ENCODE measurements around the gene PDZD2. TPM values are rescaled to one million over a fixed set of nuclear protein-coding genes. Genes with fewer than 3 reads are reported as not detected.
A peak's percentile ranks its signal among the peaks of the same experiment; 100 is the strongest.
"Not testable (repeated sequence)": the region's sequence is repeated elsewhere in the genome, so short reads cannot be mapped to it uniquely, and the experiment has no call there.

The PDZD2 gene
- total and polyA plus RNA-seq, 4 donors: 2.8 to 18.0 (median 5.3) TPM

DNA sequence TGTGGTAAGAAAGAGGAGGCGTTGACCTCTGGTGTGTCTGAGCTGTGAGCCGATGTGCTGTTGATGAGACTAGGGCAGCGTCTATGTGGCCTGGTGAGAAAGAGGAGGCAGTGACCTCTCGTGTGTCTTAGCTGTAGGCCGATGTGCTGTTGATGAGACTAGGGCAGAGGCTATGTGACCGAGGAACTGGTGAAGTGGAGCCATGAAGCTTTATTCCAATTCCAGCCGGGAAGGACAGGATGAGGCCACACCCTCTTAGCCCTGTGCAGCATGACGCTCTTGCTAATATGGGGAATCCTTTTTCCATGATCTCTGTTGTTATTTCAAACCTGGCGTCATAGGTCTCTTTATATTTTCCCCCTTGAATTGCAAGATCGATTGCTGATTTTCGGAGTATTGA lies 362.8 kb downstream of the PDZD2 start:
- ATAC-seq (ENCODE audit: low FRiP score) (no peak), DNase-seq (no peak)
- Histone ChIP-seq H3K9me3 (ENCODE audit: control insufficient read depth, low read length) (no peaks in the 10 kb centered on the region), H3K27me3 (ENCODE audit: control insufficient read depth in 1 of 2, insufficient read depth in 2 of 2, low read length in 1 of 2) (no peaks in the 10 kb centered on the region), H3K4me3 (ENCODE audit: low read length in 2 of 2) (no peak overlapping the region), H3K4me1 (ENCODE audit: control insufficient read depth in 1 of 2, insufficient read depth in 2 of 2, low read length in 2 of 2) (no peaks in the 10 kb centered on the region), H3K27ac (ENCODE audit: low read depth in 1 of 2, low read length in 2 of 2) (no peak overlapping the region), H3K36me3 (ENCODE audit: control insufficient read depth in 1 of 2, insufficient read depth in 2 of 2, low read length in 1 of 2) (no peaks in the 10 kb centered on the region)
- 88 to 89% methylated on average over 11 of the region's 11 CpGs for WGBS, 2 donors
- intact Hi-C loops (cut with DNase I): no loop called here

DNA sequence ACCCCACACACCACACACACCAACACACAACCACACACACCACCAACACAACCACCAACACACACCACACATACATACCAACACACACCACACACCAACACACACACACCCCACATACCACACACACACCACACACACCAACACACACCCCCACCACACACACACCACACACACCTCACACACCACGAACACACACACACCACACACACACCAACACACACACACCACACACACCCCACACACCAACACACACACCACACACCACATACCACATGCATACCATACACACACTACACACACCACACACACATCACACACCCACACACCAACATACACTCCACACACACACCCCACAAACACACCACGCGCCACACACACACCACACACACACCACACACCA lies 363.8 kb downstream of the PDZD2 start:
- H3K36me3 ChIP-seq (ENCODE audit: control insufficient read depth in 1 of 2, insufficient read depth in 2 of 2, low read length in 1 of 2): no peaks in the 10 kb centered on the region
- intact Hi-C loops (cut with DNase I): no loop called here
- no peaks in the 10 kb centered on the region for H3K4me1 ChIP-seq (ENCODE audit: control insufficient read depth in 1 of 2, insufficient read depth in 2 of 2, low read length in 2 of 2)
- H3K9me3 ChIP-seq (ENCODE audit: control insufficient read depth, low read length): no peaks in the 10 kb centered on the region
- H3K27ac ChIP-seq (ENCODE audit: low read depth in 1 of 2, low read length in 2 of 2): no peak overlapping the region
- no peak for ATAC-seq (ENCODE audit: low FRiP score)
- no peaks in the 10 kb centered on the region for H3K27me3 ChIP-seq (ENCODE audit: control insufficient read depth in 1 of 2, insufficient read depth in 2 of 2, low read length in 1 of 2)
- no peak overlapping the region for H3K4me3 ChIP-seq (ENCODE audit: low read length in 2 of 2)
- WGBS, 2 donors: 63 to 64% methylated on average over 3 of the region's 3 CpGs
- no peak for DNase-seq

- H3K4me3 ChIP-seq (ENCODE audit: low read length in 2 of 2): no peak overlapping the region
- ATAC-seq (ENCODE audit: low FRiP score): no peak
- H3K4me1 ChIP-seq (ENCODE audit: control insufficient read depth in 1 of 2, insufficient read depth in 2 of 2, low read length in 2 of 2): no peaks in the 10 kb centered on the region
- no peaks in the 10 kb centered on the region for H3K9me3 ChIP-seq (ENCODE audit: control insufficient read depth, low read length)
- 91 to 93% methylated on average over 4 of the region's 4 CpGs for WGBS, 2 donors
- H3K27me3 ChIP-seq (ENCODE audit: control insufficient read depth in 1 of 2, insufficient read depth in 2 of 2, low read length in 1 of 2): no peaks in the 10 kb centered on the region
- no peak for DNase-seq
- intact Hi-C loops (cut with DNase I): no loop called here
- no peaks in the 10 kb centered on the region for H3K36me3 ChIP-seq (ENCODE audit: control insufficient read depth in 1 of 2, insufficient read depth in 2 of 2, low read length in 1 of 2)
- H3K27ac ChIP-seq (ENCODE audit: low read depth in 1 of 2, low read length in 2 of 2): no peak overlapping the region
Observed at GRCh38 chr5:32003981-32004380, 365.1 kb downstream of the PDZD2 start.

- Histone ChIP-seq H3K27ac (ENCODE audit: low read depth in 1 of 2, low read length in 2 of 2) (no peak overlapping the region), H3K36me3 (ENCODE audit: control insufficient read depth in 1 of 2, insufficient read depth in 2 of 2, low read length in 1 of 2) (no peaks in the 10 kb centered on the region), H3K4me1 (ENCODE audit: control insufficient read depth in 1 of 2, insufficient read depth in 2 of 2, low read length in 2 of 2) (no peaks in the 10 kb centered on the region), H3K9me3 (ENCODE audit: control insufficient read depth, low read length) (no peaks in the 10 kb centered on the region), H3K4me3 (ENCODE audit: low read length in 2 of 2) (no peak overlapping the region), H3K27me3 (ENCODE audit: control insufficient read depth in 1 of 2, insufficient read depth in 2 of 2, low read length in 1 of 2) (no peaks in the 10 kb centered on the region)
- DNase-seq (no peak), ATAC-seq (ENCODE audit: low FRiP score) (no peak)
- WGBS, 2 donors: 90 to 94% methylated on average over 3 of the region's 3 CpGs
- intact Hi-C loops (cut with DNase I): no loop called here
Observed at GRCh38 chr5:32004404-32004803, 365.5 kb downstream of the PDZD2 start.

GRCh38 chr5:32008746-32009145 lies 369.8 kb downstream of the PDZD2 start:
- ATAC-seq (ENCODE audit: low FRiP score) (no peak), DNase-seq (no peak)
- intact Hi-C loops (cut with DNase I): no loop called here
- no peak overlapping the region for H3K27ac ChIP-seq (ENCODE audit: low read depth in 1 of 2, low read length in 2 of 2)
- WGBS, 2 donors: 91 to 92% methylated on average over 9 of the region's 9 CpGs
- no peaks in the 10 kb centered on the region for H3K4me1 ChIP-seq (ENCODE audit: control insufficient read depth in 1 of 2, insufficient read depth in 2 of 2, low read length in 2 of 2)
- H3K9me3 ChIP-seq (ENCODE audit: control insufficient read depth, low read length): no peaks in the 10 kb centered on the region
- no peaks in the 10 kb centered on the region for H3K36me3 ChIP-seq (ENCODE audit: control insufficient read depth in 1 of 2, insufficient read depth in 2 of 2, low read length in 1 of 2)
- no peak overlapping the region for H3K4me3 ChIP-seq (ENCODE audit: low read length in 2 of 2)
- H3K27me3 ChIP-seq (ENCODE audit: control insufficient read depth in 1 of 2, insufficient read depth in 2 of 2, low read length in 1 of 2): no peaks in the 10 kb centered on the region

DNA sequence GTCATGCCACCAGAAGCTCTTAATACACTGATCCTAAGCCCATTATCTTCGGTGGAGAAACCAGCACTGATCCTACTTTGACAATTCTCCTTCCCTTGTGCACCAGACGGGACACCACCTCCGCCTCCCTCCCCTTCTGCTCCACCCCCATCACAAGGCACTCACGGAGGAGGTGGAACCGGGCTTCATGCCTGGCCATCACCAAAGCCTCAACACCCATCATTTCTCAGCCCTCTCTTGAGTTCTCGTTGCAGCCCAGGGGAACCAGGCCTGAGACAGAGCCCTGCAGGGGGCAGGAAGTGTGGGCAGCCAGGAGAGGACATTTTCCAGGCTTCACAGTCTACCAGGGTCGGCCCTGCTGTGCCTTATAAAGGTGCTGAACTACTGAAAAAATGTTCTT lies 374.7 kb downstream of the PDZD2 start:
- no peak overlapping the region for H3K4me3 ChIP-seq (ENCODE audit: low read length in 2 of 2)
- ATAC-seq (ENCODE audit: low FRiP score) (no peak), DNase-seq (no peak)
- H3K9me3 ChIP-seq (ENCODE audit: control insufficient read depth, low read length): no peaks in the 10 kb centered on the region
- H3K27ac ChIP-seq (ENCODE audit: low read depth in 1 of 2, low read length in 2 of 2): no peak overlapping the region
- no peaks in the 10 kb centered on the region for H3K27me3 ChIP-seq (ENCODE audit: control insufficient read depth in 1 of 2, insufficient read depth in 2 of 2, low read length in 1 of 2)
- intact Hi-C loops (cut with DNase I): no loop called here
- 45 to 49% methylated on average over 7 of the region's 7 CpGs for WGBS, 2 donors
- no peaks in the 10 kb centered on the region for H3K4me1 ChIP-seq (ENCODE audit: control insufficient read depth in 1 of 2, insufficient read depth in 2 of 2, low read length in 2 of 2)
- no peaks in the 10 kb centered on the region for H3K36me3 ChIP-seq (ENCODE audit: control insufficient read depth in 1 of 2, insufficient read depth in 2 of 2, low read length in 1 of 2)

DNA sequence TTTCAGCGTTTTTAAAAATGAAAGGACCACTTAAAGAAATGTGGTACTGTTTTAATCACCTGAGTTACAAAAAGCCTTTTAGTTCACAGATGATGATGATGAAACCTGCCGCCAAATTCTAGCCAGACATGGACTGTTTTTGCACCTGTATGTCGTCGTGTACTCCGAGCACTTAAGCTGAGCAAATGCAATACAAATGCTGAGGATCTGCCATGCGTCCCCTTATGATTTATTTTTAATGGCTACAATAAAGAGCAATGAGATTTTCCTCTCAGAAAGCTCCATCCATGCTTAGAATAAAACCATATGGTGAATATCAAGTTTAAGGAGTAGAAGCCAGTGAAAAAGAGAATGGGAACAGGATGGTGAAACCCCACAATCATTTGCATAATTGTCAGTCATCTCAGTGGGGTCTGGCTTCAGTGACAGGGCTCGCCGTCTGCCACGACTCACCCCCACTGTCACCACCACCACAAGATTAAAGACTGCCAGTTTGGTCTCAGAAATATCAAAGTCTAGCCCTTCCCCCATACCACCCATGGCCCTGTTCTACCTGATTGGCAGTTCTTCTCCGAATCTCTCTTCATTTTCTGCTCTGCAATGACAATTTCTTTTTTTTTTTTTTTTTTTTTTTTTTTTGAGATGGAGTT lies 375.3 kb downstream of the PDZD2 start:
- WGBS, 2 donors: 83 to 84% methylated on average over 10 of the region's 10 CpGs

DNA sequence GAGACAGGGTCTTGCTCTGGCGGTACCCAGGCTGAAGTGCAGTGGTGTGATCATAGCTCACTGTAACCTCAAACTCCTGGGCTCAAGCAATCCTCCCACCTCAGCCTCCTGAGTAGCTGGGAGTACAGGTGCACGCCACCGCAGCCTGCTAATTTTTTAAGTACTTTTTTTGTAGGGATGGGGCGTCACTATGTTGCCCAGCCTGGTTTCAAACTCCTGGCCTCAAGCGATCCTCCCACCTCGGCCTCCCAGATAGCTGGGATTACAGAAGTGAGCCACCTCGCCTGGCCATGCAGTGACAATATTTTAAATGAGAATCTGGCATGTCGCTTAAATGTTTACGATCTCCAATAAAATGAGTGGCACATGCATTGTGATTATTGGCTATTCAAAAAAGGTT lies 376.3 kb downstream of the PDZD2 start:
- H3K4me3 ChIP-seq (ENCODE audit: low read length in 2 of 2); ATAC-seq (ENCODE audit: low FRiP score); H3K27ac ChIP-seq (ENCODE audit: low read depth in 1 of 2, low read length in 2 of 2); DNase-seq; H3K9me3 ChIP-seq (ENCODE audit: control insufficient read depth, low read length); H3K36me3 ChIP-seq (ENCODE audit: control insufficient read depth in 1 of 2, insufficient read depth in 2 of 2, low read length in 1 of 2); H3K27me3 ChIP-seq (ENCODE audit: control insufficient read depth in 1 of 2, insufficient read depth in 2 of 2, low read length in 1 of 2); intact Hi-C loops (cut with DNase I); H3K4me1 ChIP-seq (ENCODE audit: control insufficient read depth in 1 of 2, insufficient read depth in 2 of 2, low read length in 2 of 2): not testable (repeated sequence)
- WGBS, 2 donors: 98% methylated on average over 9 of the region's 9 CpGs

More for the DNA sequence above, 375.3 kb downstream of the PDZD2 start:
- Histone ChIP-seq H3K4me1 (ENCODE audit: control insufficient read depth in 1 of 2, insufficient read depth in 2 of 2, low read length in 2 of 2) (no peaks in the 10 kb centered on the region), H3K27ac (ENCODE audit: low read depth in 1 of 2, low read length in 2 of 2) (no peak overlapping the region), H3K4me3 (ENCODE audit: low read length in 2 of 2) (no peak overlapping the region), H3K36me3 (ENCODE audit: control insufficient read depth in 1 of 2, insufficient read depth in 2 of 2, low read length in 1 of 2) (no peaks in the 10 kb centered on the region), H3K9me3 (ENCODE audit: control insufficient read depth, low read length) (no peaks in the 10 kb centered on the region), H3K27me3 (ENCODE audit: control insufficient read depth in 1 of 2, insufficient read depth in 2 of 2, low read length in 1 of 2) (no peaks in the 10 kb centered on the region)
- ATAC-seq (ENCODE audit: low FRiP score) (no peak), DNase-seq (no peak)
- intact Hi-C loops (cut with DNase I): no loop called here

DNA sequence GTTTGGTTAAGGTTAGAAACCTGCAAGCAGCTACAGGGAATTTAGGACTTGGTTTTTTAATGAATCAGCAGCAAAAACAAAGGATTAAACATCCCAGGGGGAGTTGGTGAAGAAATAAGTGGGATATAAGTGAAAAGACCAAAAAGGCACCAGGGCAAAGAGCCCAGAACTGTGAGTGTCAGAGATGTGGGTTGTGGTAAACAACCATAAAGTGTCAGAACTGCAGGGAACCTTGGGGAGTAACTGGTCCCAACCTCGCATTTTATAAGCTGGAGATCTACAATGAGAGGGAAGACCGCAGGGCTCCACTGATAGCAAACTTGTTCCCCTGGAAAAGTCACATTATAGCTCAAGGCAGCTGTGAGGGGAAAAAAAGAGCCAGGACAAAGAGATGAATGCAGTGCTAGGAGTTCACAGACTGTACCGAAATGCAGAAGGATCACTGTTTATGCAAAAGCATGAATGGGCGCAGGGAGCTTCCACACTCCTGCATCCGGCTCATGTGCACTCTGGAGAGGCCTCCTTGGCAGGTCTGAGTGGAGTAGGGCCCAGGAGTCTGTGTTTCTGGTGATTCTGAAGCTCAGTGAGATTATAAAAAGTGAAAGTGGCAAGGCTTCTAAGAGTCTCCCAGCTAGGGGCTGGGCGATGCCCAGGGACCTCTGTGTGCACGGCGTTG lies 378.9 kb downstream of the PDZD2 start:
- Histone ChIP-seq H3K36me3 (ENCODE audit: control insufficient read depth in 1 of 2, insufficient read depth in 2 of 2, low read length in 1 of 2) (no peaks in the 10 kb centered on the region), H3K4me1 (ENCODE audit: control insufficient read depth in 1 of 2, insufficient read depth in 2 of 2, low read length in 2 of 2) (no peaks in the 10 kb centered on the region), H3K9me3 (ENCODE audit: control insufficient read depth, low read length) (no peaks in the 10 kb centered on the region), H3K4me3 (ENCODE audit: low read length in 2 of 2) (no peak overlapping the region), H3K27me3 (ENCODE audit: control insufficient read depth in 1 of 2, insufficient read depth in 2 of 2, low read length in 1 of 2) (no peaks in the 10 kb centered on the region), H3K27ac (ENCODE audit: low read depth in 1 of 2, low read length in 2 of 2) (no peak overlapping the region)
- intact Hi-C loops (cut with DNase I): no loop called here
- ATAC-seq (ENCODE audit: low FRiP score) (peak; percentile 46), DNase-seq (no peak)
- WGBS, 2 donors: 65 to 68% methylated on average over 8 of the region's 8 CpGs

Data from aorta (tissue), 5 donors.